K562 (cell line): ENCODE results near the gene FKBP2. TPM values are rescaled to one million over a fixed set of nuclear protein-coding genes. Genes with fewer than 3 reads are reported as not detected.

Source experiments
- AFF4 ChIP-seq: sonication (generic); formaldehyde crosslinking; IDR thresholded peaks from 2 replicates; pipeline ENCODE4 v1.8.0; 2023; ENCODE audit warnings: mild to moderate bottlenecking, missing genetic modification reagents
- CREB3L1 ChIP-seq: fragments of 450-650 bp; IDR thresholded peaks from 2 replicates; pipeline ENCODE4 v1.6.1; 2014; ENCODE audit warnings: low read depth, mild to moderate bottlenecking, moderate library complexity, borderline replicate concordance
- DIDO1 ChIP-seq: fragments of 450-650 bp; IDR thresholded peaks from 2 replicates; pipeline ENCODE4 v1.6.1; 2016; ENCODE audit warnings: low read depth, missing biosample characterization, missing genetic modification characterization
- ETS1 ChIP-seq: conservative IDR thresholded peaks from 2 replicates; pipeline ENCODE4 v1.6.1; 2011; ENCODE audit warnings: low read depth, mild to moderate bottlenecking, low read length; ENCODE audit not compliant: control insufficient read depth
- EZH2 ChIP-seq: IDR thresholded peaks from 2 replicates; pipeline ENCODE4 v1.6.1; 2012; ENCODE audit warnings: low read depth, mild to moderate bottlenecking, inconsistent platforms, low read length, borderline replicate concordance
- FIP1L1 ChIP-seq: fragments of 200-400 bp; formaldehyde crosslinking; IDR thresholded peaks from 2 replicates; pipeline ENCODE4 v1.6.1; 2018; ENCODE audit warnings: mild to moderate bottlenecking, low read depth, low read length; ENCODE audit not compliant: poor library complexity, severe bottlenecking
- PRPF4 ChIP-seq: fragments of 200-400 bp; formaldehyde crosslinking; IDR thresholded peaks from one replicate; pipeline ENCODE4 v1.6.1; 2017; ENCODE audit warnings: low read length, low read depth, mild to moderate bottlenecking; ENCODE audit not compliant: insufficient read depth, poor library complexity, severe bottlenecking
- RB1 ChIP-seq: fragments of 450-650 bp; IDR thresholded peaks from 2 replicates; pipeline ENCODE4 v1.6.1; 2017; ENCODE audit warnings: low read depth, mild to moderate bottlenecking
- SPI1 ChIP-seq: IDR thresholded peaks from 2 replicates; pipeline ENCODE4 v1.6.1; 2011; ENCODE audit warnings: low read depth, low read length, control low read depth, borderline replicate concordance
- TAF15 ChIP-seq: fragments of 200-400 bp; formaldehyde crosslinking; IDR thresholded peaks from 2 replicates; pipeline ENCODE4 v1.6.1; 2017; ENCODE audit warnings: mild to moderate bottlenecking, low read depth, low read length, moderate library complexity
- TCF7 ChIP-seq: sonication (generic); IDR thresholded peaks from 2 replicates; pipeline ENCODE4 v1.6.1; 2016; ENCODE audit warnings: antibody characterized with exemption, borderline replicate concordance
- TRIM24 ChIP-seq, 2 experiments: fragments of 450-650 bp; IDR thresholded peaks; 2 replicates each; pipeline ENCODE4 v1.6.1; 2016
- U2AF1 ChIP-seq: fragments of 200-400 bp; formaldehyde crosslinking; optimal IDR thresholded peaks from 2 replicates; pipeline ENCODE3; 2017; ENCODE audit warnings: mild to moderate bottlenecking, low read depth, low read length, moderate library complexity
- ZEB2 ChIP-seq: fragments of 450-650 bp; IDR thresholded peaks from 2 replicates; pipeline ENCODE4 v1.6.1; 2016
- ZNF592 ChIP-seq: fragments of 450-650 bp; IDR thresholded peaks from 2 replicates; pipeline ENCODE4 v1.6.1; 2017; ENCODE audit warnings: antibody characterized with exemption, mild to moderate bottlenecking
- ZSCAN29 ChIP-seq: fragments of 450-650 bp; IDR thresholded peaks from 2 replicates; pipeline ENCODE4 v1.6.1; 2017
- polyA plus RNA-seq, 8 experiments: library from polyadenylated mRNA; depleted of rRNA in 4 of 8; stranded (reverse) in 5 of 8; unstranded in 3 of 8; fragments of >200 nt; fragmentation: Nextera tagmentation in 2 of 8; fragmentation: Illumina TruSeq in 1 of 8; extraction: Ambion mirVana in 2 of 8; extraction: Trizol in 1 of 8; gene quantifications; 2 replicates each; pipeline versions ENCODE4 v1.2.1 to v1.2.3, GENCODE V29; 2011 to 2014; ENCODE audit warnings: inconsistent platforms in 1 of 8, missing spikeins in 1 of 8
- total RNA-seq, 7 experiments: library from RNA; depleted of rRNA in 6 of 7; stranded (reverse); fragments of >200 nt in 6 of 7; fragmentation: Illumina TruSeq in 2 of 7; extraction: Trizol in 2 of 7; gene quantifications; 2 replicates each; pipeline versions ENCODE4 v1.2.1 to v1.2.3, GENCODE V29; 2011 to 2021; ENCODE audit warnings: low replicate concordance in 1 of 7

FKBP2 gene
- total and polyA plus RNA-seq, 9 of the 15 experiments (the other 6 are each of a cell fraction or from before 2014, with no cell fraction given), result 3.5 to 151 (median 58.1) TPM

- TF ChIP-seq ZNF592, result peak; percentile 46; the same call in 1 of the 2 replicates
- no peak for TF ChIP-seq FIP1L1
- TF ChIP-seq EZH2, result no peak
- peak; percentile 26; the same call in 1 of the 2 replicates for TF ChIP-seq RB1
- TF ChIP-seq SPI1, result no peak
- no peak; the same call in 1 of the 2 replicates for TF ChIP-seq AFF4
- no peak for TF ChIP-seq PRPF4
- TF ChIP-seq ZSCAN29, result no peak
- peak; percentile 26; the same call in 1 of the 2 replicates for TF ChIP-seq ETS1
- no peak for TF ChIP-seq U2AF1
- TF ChIP-seq TCF7, result no peak
- TF ChIP-seq TRIM24 (IDR thresholded peaks at IDR 0.05), result peak in 1 of 2 experiments; percentile 92; a peak in 2 of 4 replicates
- TF ChIP-seq DIDO1, result no peak
- TF ChIP-seq ZEB2, result no peak
- TF ChIP-seq CREB3L1, result no peak
- no peak for TF ChIP-seq TAF15
These were observed 5.1 kb downstream of the FKBP2 start (continued) for GRCh38 chr11:64245797-64246620.
